ENCODE data around the gene ZBTB18.

ZBTB18 gene

DNA sequence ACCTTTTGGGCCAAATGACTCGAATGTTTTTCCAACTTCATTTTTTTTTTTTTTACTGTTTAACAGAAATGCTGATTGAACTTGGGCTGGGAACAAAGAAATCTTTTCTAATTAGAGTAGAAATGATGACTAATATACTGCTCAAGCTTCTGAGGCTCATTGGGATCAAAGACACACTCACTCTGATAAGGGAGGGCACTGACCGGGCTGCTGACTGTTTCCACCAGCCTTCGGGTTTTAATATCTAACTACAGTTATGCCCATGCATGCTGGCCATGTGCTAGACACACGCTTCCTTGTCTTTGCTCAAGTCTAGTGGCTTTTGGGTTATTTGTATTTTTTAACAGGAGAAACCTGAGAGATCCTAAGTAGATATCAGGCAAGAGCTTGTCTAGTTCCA, 16.8 kb downstream of the ZBTB18 start:
- Histone ChIP-seq H3K9me3 (ENCODE audit: insufficient read depth, low read length) (no peaks in the 10 kb centered on the region), H3K27me3 (ENCODE audit: low read length) (no peaks in the 10 kb centered on the region), H3K9ac (ENCODE audit: low read length) (no peak overlapping the region), H3K27ac (ENCODE audit: low read depth, low read length) (no peak overlapping the region), H3K4me2 (ENCODE audit: low read depth, low read length, poor library complexity, severe bottlenecking) (no peak overlapping the region), H3K79me2 (ENCODE audit: insufficient read depth, low read length) (no peaks in the 10 kb centered on the region), H3K9me2 (replicated peaks; ENCODE audit: insufficient read depth, low read length) (no peaks in the 10 kb centered on the region), H3K4me3 (ENCODE audit: insufficient read depth, low read length, poor library complexity, severe bottlenecking) (no peak overlapping the region), H3K36me3 (ENCODE audit: low read length) (no peaks in the 10 kb centered on the region), H2AFZ (ENCODE audit: low read depth, low read length, severe bottlenecking) (no peak overlapping the region), H3F3A (ENCODE audit: insufficient read depth) (no peaks in the 10 kb centered on the region), H4K20me1 (ENCODE audit: low read depth, low read length) (no peaks in the 10 kb centered on the region)
- TF ChIP-seq, protein P1, sequence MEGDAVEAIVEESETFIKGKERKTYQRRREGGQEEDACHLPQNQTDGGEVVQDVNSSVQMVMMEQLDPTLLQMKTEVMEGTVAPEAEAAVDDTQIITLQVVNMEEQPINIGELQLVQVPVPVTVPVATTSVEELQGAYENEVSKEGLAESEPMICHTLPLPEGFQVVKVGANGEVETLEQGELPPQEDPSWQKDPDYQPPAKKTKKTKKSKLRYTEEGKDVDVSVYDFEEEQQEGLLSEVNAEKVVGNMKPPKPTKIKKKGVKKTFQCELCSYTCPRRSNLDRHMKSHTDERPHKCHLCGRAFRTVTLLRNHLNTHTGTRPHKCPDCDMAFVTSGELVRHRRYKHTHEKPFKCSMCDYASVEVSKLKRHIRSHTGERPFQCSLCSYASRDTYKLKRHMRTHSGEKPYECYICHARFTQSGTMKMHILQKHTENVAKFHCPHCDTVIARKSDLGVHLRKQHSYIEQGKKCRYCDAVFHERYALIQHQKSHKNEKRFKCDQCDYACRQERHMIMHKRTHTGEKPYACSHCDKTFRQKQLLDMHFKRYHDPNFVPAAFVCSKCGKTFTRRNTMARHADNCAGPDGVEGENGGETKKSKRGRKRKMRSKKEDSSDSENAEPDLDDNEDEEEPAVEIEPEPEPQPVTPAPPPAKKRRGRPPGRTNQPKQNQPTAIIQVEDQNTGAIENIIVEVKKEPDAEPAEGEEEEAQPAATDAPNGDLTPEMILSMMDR (IDR thresholded peaks at IDR 0.05; ENCODE audit: insufficient read depth, low read length, poor library complexity, severe bottlenecking), result no peak
- no peak for TF ChIP-seq EZH2phosphoT487 (conservative IDR thresholded peaks at IDR 0.05; ENCODE audit: low read length)

DNA sequence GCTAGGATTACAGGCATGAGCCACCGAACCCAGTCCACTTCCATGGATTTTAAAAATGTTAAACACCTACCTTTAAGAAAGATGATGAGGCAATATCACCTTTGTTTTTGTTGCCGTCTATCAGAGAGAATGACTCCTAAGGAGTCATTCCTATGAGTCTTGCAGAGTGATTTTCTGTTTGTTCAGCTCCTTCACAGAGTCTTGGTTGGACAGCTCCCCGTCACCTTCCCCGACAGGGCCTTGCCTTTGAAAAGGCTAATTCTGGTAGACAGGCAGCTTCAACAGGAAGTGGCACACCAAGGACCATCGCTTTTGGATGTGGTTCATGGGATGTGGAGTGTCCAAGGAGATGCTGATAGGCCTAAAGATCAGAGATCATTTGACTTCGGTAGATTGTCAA, 17.5 kb downstream of the ZBTB18 start:
- no peaks in the 10 kb centered on the region for H3K79me2 ChIP-seq (ENCODE audit: insufficient read depth, low read length)
- no peaks in the 10 kb centered on the region for H4K20me1 ChIP-seq (ENCODE audit: low read depth, low read length)
- no peaks in the 10 kb centered on the region for H3K9me3 ChIP-seq (ENCODE audit: insufficient read depth, low read length)
- no peak overlapping the region for H3K4me2 ChIP-seq (ENCODE audit: low read depth, low read length, poor library complexity, severe bottlenecking)
- no peaks in the 10 kb centered on the region for H3K36me3 ChIP-seq (ENCODE audit: low read length)
- H3K9me2 ChIP-seq (replicated peaks; ENCODE audit: insufficient read depth, low read length), result no peaks in the 10 kb centered on the region
- no peak overlapping the region for H3K9ac ChIP-seq (ENCODE audit: low read length)
- H3K4me3 ChIP-seq (ENCODE audit: insufficient read depth, low read length, poor library complexity, severe bottlenecking), result no peak overlapping the region
- no peaks in the 10 kb centered on the region for H3K27me3 ChIP-seq (ENCODE audit: low read length)
- no peak for TF ChIP-seq EZH2phosphoT487 (conservative IDR thresholded peaks at IDR 0.05; ENCODE audit: low read length)
- TF ChIP-seq, protein P1 (IDR thresholded peaks at IDR 0.05; ENCODE audit: insufficient read depth, low read length, poor library complexity, severe bottlenecking), result no peak
- no peak overlapping the region for H2AFZ ChIP-seq (ENCODE audit: low read depth, low read length, severe bottlenecking)
- H3F3A ChIP-seq (ENCODE audit: insufficient read depth), result no peaks in the 10 kb centered on the region
- no peak overlapping the region for H3K27ac ChIP-seq (ENCODE audit: low read depth, low read length)

DNA sequence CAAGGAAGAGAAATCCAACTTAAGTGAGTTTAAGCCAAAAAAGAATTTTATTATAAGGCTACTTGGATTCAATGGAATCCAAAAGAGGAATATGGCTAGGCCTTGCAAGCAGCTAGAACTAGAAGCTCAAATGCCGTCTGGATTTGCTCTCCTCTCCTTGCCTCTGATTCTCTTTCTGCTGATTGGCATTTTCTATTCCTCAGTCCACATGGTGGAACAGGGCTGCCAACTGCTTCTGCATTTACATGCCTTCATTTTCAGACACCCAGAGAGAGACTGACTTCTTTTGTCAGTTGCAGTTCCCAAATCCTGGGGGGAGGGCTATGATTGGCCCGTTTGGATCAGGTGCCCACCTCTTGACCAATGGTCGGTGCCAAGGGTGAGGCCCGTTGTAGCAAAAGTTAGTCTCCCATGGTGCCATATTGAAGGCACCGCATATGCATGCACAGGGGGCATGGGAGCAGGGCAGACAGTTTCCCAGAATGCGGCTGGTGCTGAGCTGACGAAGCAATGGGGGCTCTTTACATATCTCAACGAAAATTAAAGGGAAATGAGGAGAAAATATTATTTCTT, 18.3 kb downstream of the ZBTB18 start:
- Histone ChIP-seq H3K27me3 (ENCODE audit: low read length) (no peaks in the 10 kb centered on the region), H3K9me3 (ENCODE audit: insufficient read depth, low read length) (no peaks in the 10 kb centered on the region), H3K4me3 (ENCODE audit: insufficient read depth, low read length, poor library complexity, severe bottlenecking) (no peak overlapping the region), H3K27ac (ENCODE audit: low read depth, low read length) (no peak overlapping the region), H4K20me1 (ENCODE audit: low read depth, low read length) (no peaks in the 10 kb centered on the region), H2AFZ (ENCODE audit: low read depth, low read length, severe bottlenecking) (no peak overlapping the region), H3K36me3 (ENCODE audit: low read length) (no peaks in the 10 kb centered on the region), H3K4me2 (ENCODE audit: low read depth, low read length, poor library complexity, severe bottlenecking) (no peak overlapping the region), H3K9me2 (replicated peaks; ENCODE audit: insufficient read depth, low read length) (no peaks in the 10 kb centered on the region), H3K9ac (ENCODE audit: low read length) (no peak overlapping the region), H3F3A (ENCODE audit: insufficient read depth) (no peaks in the 10 kb centered on the region), H3K79me2 (ENCODE audit: insufficient read depth, low read length) (no peaks in the 10 kb centered on the region)
- TF ChIP-seq, protein P1 (IDR thresholded peaks at IDR 0.05; ENCODE audit: insufficient read depth, low read length, poor library complexity, severe bottlenecking), result no peak
- no peak for TF ChIP-seq EZH2phosphoT487 (conservative IDR thresholded peaks at IDR 0.05; ENCODE audit: low read length)
